ENCODE measurements around the gene SLC29A3.

DNA sequence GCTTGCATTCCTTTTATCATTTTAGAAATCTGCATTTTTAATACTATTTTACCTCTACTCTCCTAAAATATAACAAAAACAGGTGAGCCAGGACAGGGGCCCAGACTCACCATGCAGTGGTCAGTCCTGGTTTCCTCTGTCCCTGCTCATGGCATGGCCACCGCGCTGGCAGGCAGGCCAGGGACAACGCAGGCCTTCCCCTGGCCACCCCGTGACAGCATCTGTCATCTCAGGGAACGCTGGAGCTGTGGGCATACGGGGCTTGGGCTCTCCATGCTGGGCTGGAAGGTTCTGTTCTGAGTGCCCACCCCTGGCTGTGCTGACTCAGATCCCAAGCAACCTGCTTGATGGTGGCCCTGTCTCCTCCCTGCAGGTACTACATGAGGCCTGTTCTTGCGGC lies 42.5 kb downstream of the SLC29A3 start:
- TF ChIP-seq POLR2AphosphoS5 (IDR thresholded peaks at IDR 0.05; ENCODE audit: low read depth, low read length) (no peak), TAF1 (IDR thresholded peaks at IDR 0.05; ENCODE audit: borderline replicate concordance, insufficient read depth, low read length) (no peak), SIN3A (IDR thresholded peaks at IDR 0.05; ENCODE audit: borderline replicate concordance, insufficient read depth, low read length) (no peak)
- TF ChIP-seq, protein P1, sequence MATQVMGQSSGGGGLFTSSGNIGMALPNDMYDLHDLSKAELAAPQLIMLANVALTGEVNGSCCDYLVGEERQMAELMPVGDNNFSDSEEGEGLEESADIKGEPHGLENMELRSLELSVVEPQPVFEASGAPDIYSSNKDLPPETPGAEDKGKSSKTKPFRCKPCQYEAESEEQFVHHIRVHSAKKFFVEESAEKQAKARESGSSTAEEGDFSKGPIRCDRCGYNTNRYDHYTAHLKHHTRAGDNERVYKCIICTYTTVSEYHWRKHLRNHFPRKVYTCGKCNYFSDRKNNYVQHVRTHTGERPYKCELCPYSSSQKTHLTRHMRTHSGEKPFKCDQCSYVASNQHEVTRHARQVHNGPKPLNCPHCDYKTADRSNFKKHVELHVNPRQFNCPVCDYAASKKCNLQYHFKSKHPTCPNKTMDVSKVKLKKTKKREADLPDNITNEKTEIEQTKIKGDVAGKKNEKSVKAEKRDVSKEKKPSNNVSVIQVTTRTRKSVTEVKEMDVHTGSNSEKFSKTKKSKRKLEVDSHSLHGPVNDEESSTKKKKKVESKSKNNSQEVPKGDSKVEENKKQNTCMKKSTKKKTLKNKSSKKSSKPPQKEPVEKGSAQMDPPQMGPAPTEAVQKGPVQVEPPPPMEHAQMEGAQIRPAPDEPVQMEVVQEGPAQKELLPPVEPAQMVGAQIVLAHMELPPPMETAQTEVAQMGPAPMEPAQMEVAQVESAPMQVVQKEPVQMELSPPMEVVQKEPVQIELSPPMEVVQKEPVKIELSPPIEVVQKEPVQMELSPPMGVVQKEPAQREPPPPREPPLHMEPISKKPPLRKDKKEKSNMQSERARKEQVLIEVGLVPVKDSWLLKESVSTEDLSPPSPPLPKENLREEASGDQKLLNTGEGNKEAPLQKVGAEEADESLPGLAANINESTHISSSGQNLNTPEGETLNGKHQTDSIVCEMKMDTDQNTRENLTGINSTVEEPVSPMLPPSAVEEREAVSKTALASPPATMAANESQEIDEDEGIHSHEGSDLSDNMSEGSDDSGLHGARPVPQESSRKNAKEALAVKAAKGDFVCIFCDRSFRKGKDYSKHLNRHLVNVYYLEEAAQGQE (IDR thresholded peaks at IDR 0.05; ENCODE audit: insufficient read depth in 1 of 2, low read depth in 2 of 2, low read length in 2 of 2) = no peak

All from PFSK-1 (cell line).